Measurements from ENCODE around the gene POU2AF1.

The POU2AF1 gene

DNA sequence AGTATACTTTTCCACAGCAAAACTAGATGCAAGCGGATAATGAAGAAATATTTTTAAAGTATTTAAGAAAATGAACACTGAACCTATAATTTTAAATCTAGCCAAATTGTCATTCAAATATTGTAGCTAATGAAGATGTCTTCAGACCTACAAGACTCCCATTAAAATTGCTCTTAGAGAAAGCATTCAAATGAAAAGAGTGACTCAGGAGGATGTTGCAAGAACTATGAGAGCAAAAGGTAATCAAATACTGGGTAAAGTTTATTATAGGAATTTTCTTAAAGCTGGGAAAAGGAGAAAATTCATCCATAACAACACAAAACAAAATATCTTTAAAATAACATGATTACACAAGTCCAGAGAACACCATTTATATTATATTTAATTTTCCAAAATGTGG lies 5.4 kb upstream of the POU2AF1 start:
- DNase-seq = no peak

- DNase-seq = peak; percentile 31
These were observed 3.4 kb upstream of the POU2AF1 start for GRCh38 chr11:111382451-111382850.

DNA sequence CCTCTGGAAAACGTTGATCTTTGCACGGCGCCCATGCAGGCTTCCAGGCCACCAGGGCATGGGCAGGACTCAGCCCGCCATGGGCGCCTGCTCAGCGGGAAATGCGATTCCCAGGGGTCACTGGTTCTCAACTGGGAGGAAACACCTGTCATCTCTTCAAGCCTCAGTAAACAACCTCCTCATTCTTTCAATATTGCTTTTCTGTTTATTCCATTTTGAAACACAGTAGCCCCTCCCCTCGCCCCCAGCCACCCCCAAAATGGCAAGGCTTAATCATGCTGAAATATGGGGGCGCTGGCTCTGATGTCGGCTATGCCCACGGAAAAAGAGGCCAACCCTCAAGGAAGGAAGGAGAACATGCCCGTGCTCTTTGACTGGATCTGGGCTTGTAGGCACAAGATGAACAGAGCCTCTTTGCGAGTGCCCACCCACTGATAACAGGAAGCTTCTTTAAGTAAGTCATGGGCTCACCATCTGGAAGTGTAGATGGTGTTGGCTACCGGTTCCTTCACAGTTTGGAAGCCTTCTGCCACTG lies 594 bp upstream of the POU2AF1 start:
- DNase-seq = peak; percentile 23

DNA sequence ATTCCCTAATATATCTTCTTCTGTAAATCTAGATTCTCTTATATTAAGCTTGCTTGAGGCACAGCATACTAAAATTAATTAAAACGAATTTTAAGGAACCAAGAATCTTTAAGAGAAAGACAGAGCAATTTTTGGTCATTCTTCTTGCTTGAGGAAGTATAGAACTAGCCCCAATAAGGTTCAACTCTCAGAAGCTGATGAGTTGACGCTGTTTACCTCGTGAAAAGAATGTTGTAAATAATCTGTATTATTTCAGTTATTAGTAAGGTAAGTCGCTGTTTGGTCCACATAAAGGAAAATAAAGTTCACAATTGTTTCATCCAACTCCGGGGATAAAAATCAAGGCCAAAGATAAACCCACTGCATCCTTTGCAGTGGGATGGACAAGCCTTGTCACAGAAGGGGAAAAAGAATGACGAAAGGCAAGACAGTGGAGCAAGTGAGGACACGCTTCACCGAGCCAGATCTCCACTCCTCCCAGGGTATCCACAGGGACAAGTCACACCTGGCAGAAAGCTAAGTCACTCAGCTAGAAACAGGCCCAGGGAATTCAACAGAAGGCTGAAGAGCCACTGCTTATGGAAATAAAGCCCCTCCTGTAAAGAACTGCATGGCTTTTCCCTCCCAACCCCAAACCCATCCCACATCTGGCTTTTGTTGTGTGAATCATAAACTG lies 752 bp downstream of the POU2AF1 start:
- DNase-seq = no peak

DNA sequence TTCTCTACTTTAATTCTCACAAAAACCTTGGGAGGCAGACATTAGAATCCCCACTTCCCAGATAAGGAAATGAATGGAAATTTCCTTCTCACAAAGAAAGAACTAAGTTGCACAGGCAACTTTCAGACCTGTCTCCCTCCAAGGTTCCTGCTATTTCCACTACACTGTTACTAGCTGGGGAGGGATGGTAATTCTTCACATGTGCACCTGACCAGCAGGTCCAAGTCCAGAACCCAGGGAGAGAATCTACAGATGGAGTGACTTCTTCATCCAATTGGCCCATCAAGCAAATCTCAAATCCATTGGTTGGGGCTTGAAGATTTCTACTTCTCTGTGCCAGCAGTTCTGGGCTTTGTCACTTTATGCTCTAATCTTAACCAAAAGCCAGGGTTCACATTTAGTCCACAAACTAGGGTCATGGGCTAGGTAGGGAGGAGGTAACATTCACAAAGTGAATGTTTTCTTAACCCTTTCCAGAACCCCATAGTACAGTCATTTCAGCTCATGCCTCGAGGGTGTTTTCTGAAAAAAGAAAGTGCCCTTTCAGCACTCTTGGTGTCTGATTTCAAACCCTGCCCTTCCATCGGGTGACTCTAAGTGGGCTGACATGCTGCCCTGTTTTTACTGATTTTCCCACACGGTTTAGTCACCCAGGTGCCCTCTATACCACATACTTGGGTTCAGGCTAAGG lies 2.7 kb downstream of the POU2AF1 start:
- DNase-seq = peak; percentile 77

DNA sequence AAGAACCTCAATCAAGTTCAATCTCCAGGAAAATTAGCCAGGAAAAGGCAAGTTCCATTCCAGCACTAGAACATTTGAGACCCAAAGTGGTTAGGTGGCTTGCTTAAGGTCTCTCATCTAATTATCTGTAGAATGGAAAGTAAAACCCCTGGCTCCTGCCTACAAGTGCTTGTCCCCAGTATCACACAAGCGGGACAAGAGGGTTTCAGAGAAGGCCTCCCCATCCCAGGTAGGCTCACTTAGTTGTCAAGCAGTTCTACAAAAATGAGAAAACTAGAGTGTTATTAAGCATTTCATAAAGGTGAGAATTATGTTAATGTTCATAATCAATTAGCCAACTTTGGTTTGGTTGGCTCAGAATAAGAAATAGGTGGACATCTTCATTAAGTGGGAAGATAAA lies 5.5 kb downstream of the POU2AF1 start:
- DNase-seq = no peak

GRCh38 chr11:111372538-111372937 lies 6.5 kb downstream of the POU2AF1 start:
- peak; percentile 90 for DNase-seq

- DNase-seq = no peak
These were observed 8.0 kb downstream of the POU2AF1 start for GRCh38 chr11:111370902-111371578.

DNA sequence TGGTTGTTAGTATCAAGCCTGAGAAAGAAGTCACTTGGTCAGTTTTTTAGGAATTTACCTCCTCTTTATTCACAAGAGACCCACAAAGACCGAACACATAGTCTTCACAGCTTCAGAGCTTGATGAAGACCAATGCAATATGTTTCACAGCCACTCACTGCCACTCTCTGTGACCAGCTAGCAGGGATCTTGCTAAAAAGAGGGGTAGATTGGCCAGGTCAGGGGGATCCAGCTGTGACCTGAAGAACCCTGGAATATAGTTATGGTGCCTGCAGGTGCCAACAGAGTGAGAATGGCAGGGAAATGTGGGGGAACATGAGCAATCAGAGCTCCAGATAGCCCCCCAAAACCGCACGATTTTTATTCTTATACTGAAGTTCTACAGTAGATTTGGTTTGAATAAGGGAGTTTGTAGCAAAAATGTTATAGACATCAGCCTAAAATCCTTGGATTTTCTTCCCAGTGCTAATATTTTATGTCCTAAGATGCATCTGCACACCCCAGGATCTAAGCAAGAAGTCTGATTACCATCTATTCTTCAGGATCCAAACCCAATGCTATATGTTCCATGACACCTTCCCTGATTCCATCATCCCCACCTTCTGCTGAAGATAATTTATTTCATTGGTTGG lies 8.7 kb downstream of the POU2AF1 start:
- no peak for DNase-seq

DNA sequence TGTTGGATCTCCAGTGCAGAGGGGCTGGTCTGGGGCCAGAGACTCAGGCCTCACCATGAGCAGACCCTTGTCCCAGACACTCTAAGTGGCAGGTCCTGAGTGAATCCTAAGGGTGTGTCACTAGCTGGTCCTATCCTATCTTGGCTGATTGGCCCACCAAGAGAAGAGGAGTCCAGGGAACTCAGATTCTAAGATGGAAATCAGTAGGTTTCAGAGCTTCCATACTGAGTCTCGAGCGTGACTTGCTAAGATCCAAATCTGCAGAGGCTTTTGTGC lies 10.9 kb downstream of the POU2AF1 start:
- DNase-seq = no peak

DNA sequence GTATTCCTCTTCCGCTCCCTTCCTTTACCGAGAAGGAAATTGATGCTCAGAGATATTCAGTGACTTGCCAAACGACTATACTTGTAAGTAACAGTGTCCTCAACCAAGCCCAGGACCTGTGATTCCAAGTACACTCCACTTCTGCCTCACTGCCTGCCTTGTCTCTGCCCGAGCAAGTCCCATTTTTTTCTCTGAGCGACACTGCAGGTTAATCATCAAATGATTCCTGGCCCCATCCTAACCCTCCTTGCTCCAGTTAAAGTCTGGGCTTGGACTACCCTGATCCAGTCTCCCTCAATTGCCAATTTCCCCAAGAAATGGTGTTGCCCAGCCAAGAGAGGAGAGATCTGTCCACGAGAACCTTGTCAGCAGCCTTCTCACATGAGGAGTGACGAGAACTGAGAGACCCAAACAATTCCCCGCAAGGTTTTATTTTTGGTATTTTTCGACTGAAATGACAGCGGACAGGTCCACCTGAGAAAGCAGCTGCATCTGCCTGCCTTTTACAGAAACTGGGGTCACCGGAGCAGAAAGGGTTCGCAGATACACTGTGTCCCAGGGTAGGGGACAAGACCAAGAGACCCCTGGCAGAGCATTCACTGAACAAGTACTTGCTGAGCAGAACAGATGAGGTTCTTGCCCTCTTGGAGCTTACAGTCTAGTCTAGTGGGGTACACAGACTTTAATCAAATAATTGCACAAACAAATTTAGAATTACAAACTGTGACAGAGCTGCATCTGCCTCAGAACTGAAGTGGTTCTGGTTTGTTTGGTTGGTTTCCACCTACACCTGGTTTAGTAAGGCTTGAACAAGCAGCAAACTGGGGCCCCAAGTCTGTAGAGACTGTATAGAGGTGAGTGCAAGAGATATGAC lies 11.4 kb downstream of the POU2AF1 start:
- no peak for DNase-seq

GRCh38 chr11:111366560-111367410 lies 12.3 kb downstream of the POU2AF1 start:
- no peak for DNase-seq

GRCh38 chr11:111365722-111366559 lies 13.1 kb downstream of the POU2AF1 start:
- DNase-seq = peak; percentile 37

GRCh38 chr11:111364503-111364902 lies 14.6 kb downstream of the POU2AF1 start:
- DNase-seq = no peak

DNA sequence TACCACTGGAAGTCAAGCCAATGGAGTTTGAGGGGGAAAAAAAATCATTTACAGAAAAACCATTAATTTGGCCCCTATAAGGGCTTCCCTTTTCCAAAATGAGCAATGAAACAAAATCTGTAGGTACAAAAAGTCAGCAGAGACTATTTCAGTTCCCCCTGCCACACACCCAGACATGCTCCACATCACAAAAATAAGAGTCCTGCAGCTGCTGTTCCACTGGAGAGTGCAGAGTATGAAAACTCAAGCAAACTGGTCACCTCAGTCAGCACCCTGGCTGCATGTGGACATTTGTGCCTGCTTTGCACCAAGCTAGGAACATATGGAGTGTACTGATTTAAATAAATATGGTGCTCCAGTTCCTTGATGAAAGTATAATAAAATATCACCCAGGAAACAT lies 15.1 kb downstream of the POU2AF1 start:
- DNase-seq = no peak

DNA sequence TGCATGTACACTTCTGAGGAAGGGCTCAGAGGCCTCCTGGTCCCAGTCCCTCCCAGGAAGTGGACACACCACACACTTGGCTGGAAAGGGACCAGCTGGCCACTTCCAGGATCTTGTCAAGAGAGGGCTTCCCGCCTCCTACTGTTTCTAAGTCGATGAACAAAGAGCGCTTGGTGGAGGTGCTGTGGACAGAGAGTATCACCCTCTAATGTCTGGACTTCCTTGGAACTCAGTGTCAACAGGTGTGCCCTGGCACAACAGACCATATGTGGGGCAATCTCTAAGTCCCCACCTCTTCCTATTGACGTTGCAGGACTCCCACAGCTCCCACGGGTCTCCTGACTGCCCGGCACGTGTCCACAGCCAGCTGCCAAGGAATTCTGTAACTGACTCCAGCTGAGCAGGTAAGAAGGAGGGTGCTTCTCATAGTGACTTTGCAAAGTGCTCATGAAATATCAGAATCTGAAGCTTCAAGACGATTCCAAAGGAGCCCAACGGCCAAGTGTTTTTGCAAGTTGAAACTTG lies 16.1 kb downstream of the POU2AF1 start:
- peak; percentile 70 for DNase-seq

GRCh38 chr11:111361874-111362273 lies 17.2 kb downstream of the POU2AF1 start:
- no peak for DNase-seq

DNA sequence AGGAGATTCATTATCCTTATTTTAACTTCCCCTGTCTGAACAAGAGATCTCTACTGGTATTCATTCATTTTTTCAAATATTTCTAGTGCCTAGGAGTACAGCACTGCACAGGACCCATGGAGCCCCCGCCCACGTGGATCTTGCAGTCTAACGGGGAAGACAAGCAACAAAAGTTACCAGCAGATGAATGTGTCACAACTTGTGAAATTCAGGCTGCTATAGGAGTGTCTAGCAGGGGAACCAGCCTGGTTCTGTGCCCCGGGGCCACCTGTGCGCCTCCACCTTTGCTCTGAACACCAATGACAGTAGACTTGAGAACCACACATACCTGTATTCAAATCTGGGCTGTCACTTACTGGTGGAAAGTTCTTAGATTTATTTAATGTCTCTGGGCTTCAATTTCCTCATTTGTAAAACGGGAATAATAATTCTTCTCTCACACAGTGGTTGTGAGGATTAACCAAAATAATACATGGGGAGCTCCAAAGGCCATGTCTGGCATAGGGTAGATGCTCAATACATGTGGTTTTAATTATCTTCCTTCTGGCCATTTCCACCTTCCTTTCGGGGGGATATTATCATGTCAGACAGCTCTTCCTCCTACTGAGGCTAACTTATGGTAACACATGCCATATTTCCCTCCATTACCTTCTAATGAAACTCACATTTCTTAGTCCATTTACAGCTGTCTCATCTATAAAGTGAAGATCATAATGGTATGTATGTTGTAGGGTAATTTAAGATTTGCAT lies 17.8 kb downstream of the POU2AF1 start:
- DNase-seq = no peak

GRCh38 chr11:111360150-111361043 lies 18.7 kb downstream of the POU2AF1 start:
- no peak for DNase-seq

Measured in NCI-H69 (cell line).